Lung (tissue), 12 donors: ENCODE measurements around the gene KIAA1217. TPM values are rescaled to one million over a fixed set of nuclear protein-coding genes. Genes with fewer than 3 reads are reported as not detected.

ENCODE experiments used
- ATAC-seq: fragments of 200-7000 bp; cut with Tn5 transposase; one replicate; pipeline ENCODE4 v1.9.1; 2020; ENCODE audit warnings: moderate number of reproducible peaks; ENCODE audit not compliant: insufficient read depth, low FRiP score
- DNase-seq, 3 donors: peaks; one replicate each; pipeline ENCODE4 v3.0.0-alpha.2; 2013 to 2017
- H3K27ac ChIP-seq, 2 donors: one replicate each; pipeline ENCODE4 v1.5.1; 2013; ENCODE audit warnings: mild to moderate bottlenecking in 2 of 2, moderate library complexity in 2 of 2, control low read depth in 1 of 2, inconsistent platforms in 1 of 2, low read depth in 1 of 2, low read length in 1 of 2
- H3K27me3 ChIP-seq, 3 donors: one replicate each; pipeline ENCODE4 v1.5.1; 2013; ENCODE audit warnings: low read length in 2 of 3; ENCODE audit not compliant: control insufficient read depth in 3 of 3, insufficient read depth in 3 of 3
- H3K36me3 ChIP-seq, 4 donors: one replicate each; pipeline ENCODE4 v1.5.1; 2013; ENCODE audit warnings: low read length in 4 of 4, mild to moderate bottlenecking in 1 of 4, moderate library complexity in 1 of 4; ENCODE audit not compliant: control insufficient read depth in 4 of 4, insufficient read depth in 4 of 4
- H3K4me1 ChIP-seq, 5 donors: one replicate each; pipeline ENCODE4 v1.5.1; 2013; ENCODE audit warnings: low read length in 5 of 5, mild to moderate bottlenecking in 2 of 5, moderate library complexity in 1 of 5; ENCODE audit not compliant: control insufficient read depth in 5 of 5, insufficient read depth in 5 of 5
- H3K4me3 ChIP-seq: one replicate; pipeline ENCODE4 v1.5.1; 2013; ENCODE audit warnings: mild to moderate bottlenecking, control low read depth, moderate library complexity
- H3K9ac ChIP-seq, 2 donors: one replicate each; pipeline ENCODE4 v1.5.1; 2013; ENCODE audit warnings: low read length in 2 of 2, control low read depth in 1 of 2; ENCODE audit not compliant: insufficient read depth in 1 of 2
- H3K9me3 ChIP-seq, 4 donors: one replicate each; pipeline ENCODE4 v1.5.1; 2013; ENCODE audit warnings: low read length in 3 of 4, mild to moderate bottlenecking in 1 of 4, moderate library complexity in 1 of 4; ENCODE audit not compliant: control insufficient read depth in 4 of 4, insufficient read depth in 3 of 4
- CTCF ChIP-seq: IDR thresholded peaks from 2 replicates; pipeline ENCODE4 v1.5.1; 2012; ENCODE audit warnings: mild to moderate bottlenecking; ENCODE audit errors: control extremely low read depth, extremely low read depth
- WGBS, 2 donors: extraction: QIAGEN DNeasy Blood & Tissue Kit; methylation state at CpG; one replicate each; pipeline ENCODE4 v1.1.7; 2013; 5-methylcytosine and 5-hydroxymethylcytosine counted together
- polyA plus RNA-seq, 2 donors: library from polyadenylated mRNA; stranded (reverse); fragments of 200-250 nt; gene quantifications; one replicate each; pipeline ENCODE4 v1.2.1, GENCODE V29; 2013
- total RNA-seq, 2 donors: library from RNA; depleted of rRNA in 1 of 2; stranded (reverse); fragments of >200 nt in 1 of 2; gene quantifications; one replicate each; pipeline ENCODE4 v1.2.1, GENCODE V29; 2014 to 2021
- donor health status: control.
- donor health status: control.
- donor health status: Bipolar disorder and iron deficiency.
- donor health status: healthy.
- donor health status: DM: yes; HTN: yes; CAD: no.

The KIAA1217 gene
- total and polyA plus RNA-seq, 4 donors, result 5.5 to 58.6 (median 24.1) TPM

GRCh38 chr10:24462291-24462813, 253.4 kb downstream of the KIAA1217 start:
- Histone ChIP-seq H3K9ac (peak overlapping the region in 1 of 2 donors; percentile 6), H3K4me3 (no peak overlapping the region), H3K27me3 (no peaks in the 10 kb centered on the region), H3K27ac (peak overlapping the region in 1 of 2 donors; percentile 20), H3K4me1 (peaks cover 4 to 51% (median 33%) of the 10 kb centered on the region in 5 donors), H3K36me3 (peaks cover 0 to 2% (median 0%) of the 10 kb centered on the region in 4 donors), H3K9me3 (no peaks in the 10 kb centered on the region)
- DNase-seq (peak in 2 of 3 donors; percentile 54 to 62), ATAC-seq (no peak)
- 77 to 82% methylated on average over 7 of the region's 7 CpGs for WGBS, 2 donors
- TF ChIP-seq CTCF, result no peak

DNA sequence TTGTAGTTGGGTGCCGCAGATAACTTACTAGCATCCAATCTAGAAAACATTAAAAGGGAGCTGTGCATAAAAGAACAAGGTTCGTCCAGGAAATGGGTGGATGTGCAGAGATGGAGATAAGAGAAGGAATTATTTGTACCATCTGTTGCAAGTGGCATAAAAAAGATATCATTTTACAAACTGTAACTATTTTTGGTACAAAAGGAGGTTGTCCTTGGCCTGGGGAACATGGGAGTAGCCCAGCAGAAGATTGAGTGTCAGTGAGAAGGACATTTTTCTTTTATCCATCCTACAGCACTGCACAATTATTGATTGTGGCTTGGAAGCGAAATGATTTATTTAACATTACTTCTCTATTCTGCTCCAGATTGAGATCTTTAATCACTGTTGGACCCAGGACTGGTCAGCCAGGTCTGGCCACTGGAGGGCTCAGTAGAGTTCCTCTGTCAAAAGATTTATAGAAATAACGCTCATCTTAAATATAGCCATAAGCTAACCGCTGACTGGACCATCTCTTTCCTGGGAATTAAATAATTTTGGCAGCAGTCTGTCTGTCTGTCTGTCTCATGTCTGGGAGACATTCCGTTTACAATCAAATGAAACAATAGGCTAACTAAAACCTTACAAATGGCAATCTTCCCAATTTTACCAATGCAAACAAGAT, 254.1 kb downstream of the KIAA1217 start:
- 73 to 83% methylated on average over 6 of the region's 6 CpGs for WGBS, 2 donors
- H3K9me3 ChIP-seq, result no peaks in the 10 kb centered on the region
- no peak overlapping the region for H3K27ac ChIP-seq
- no peak overlapping the region for H3K4me3 ChIP-seq
- ATAC-seq, result no peak
- TF ChIP-seq CTCF, result no peak
- peaks cover 0 to 54% (median 33%) of the 10 kb centered on the region in 5 donors for H3K4me1 ChIP-seq
- H3K27me3 ChIP-seq, result no peaks in the 10 kb centered on the region
- H3K36me3 ChIP-seq, result peaks cover 0 to 2% (median 0%) of the 10 kb centered on the region in 4 donors
- no peak overlapping the region for H3K9ac ChIP-seq
- no peak for DNase-seq

GRCh38 chr10:24463611-24464426, 254.9 kb downstream of the KIAA1217 start:
- no peak for ATAC-seq
- Histone ChIP-seq H3K4me1 (peaks cover 0 to 56% (median 33%) of the 10 kb centered on the region in 5 donors), H3K36me3 (peaks cover 0 to 2% (median 0%) of the 10 kb centered on the region in 4 donors), H3K27me3 (no peaks in the 10 kb centered on the region), H3K9me3 (no peaks in the 10 kb centered on the region), H3K4me3 (no peak overlapping the region), H3K27ac (peak overlapping the region in 1 of 2 donors; percentile 59), H3K9ac (no peak overlapping the region)
- 45 to 65% methylated on average over 9 of the region's 9 CpGs for WGBS, 2 donors
- no peak for TF ChIP-seq CTCF
- DNase-seq, result peak in 1 of 3 donors; percentile 27
